B cell (primary cell): ENCODE data around the gene TSPAN5. TPM values are rescaled to one million over a fixed set of nuclear protein-coding genes. Genes with fewer than 3 reads are reported as not detected.

ENCODE experiments used
- ATAC-seq: fragments of 200-7000 bp; cut with Tn5 transposase; one replicate; pipeline ENCODE4 v1.10.0; 2021; ENCODE audit warnings: low read depth, mild to moderate bottlenecking, moderate number of reproducible peaks, moderate library complexity
- CTCF ChIA-PET: fragments of 350-600 bp; sonication (Branson Sonifier 250); formaldehyde crosslinking; loops from one replicate; lab custom pipeline; 2021; ENCODE audit warnings: antibody characterized with exemption, inconsistent platforms; lab: Charles Lee
- POLR2A ChIA-PET: fragments of 350-600 bp; sonication (Branson Sonifier 250); formaldehyde crosslinking; loops from one replicate; lab custom pipeline; 2021; ENCODE audit warnings: antibody characterized with exemption; lab: Charles Lee
- DNase-seq: peaks from one replicate; pipeline ENCODE4 v3.0.0; 2013
- H2AFZ ChIP-seq: 2 replicates; pipeline ENCODE4 v1.6.1; 2012; ENCODE audit warnings: mild to moderate bottlenecking, low read depth, low read length; ENCODE audit not compliant: insufficient read depth, poor library complexity, severe bottlenecking
- H3K27ac ChIP-seq, 2 donors: 1 replicate in 1 of 2; 2 replicates in 1 of 2; pipeline ENCODE4 v1.5.1; 2012 to 2013; ENCODE audit warnings: low read length in 2 of 2, mild to moderate bottlenecking in 2 of 2, moderate library complexity in 1 of 2
- H3K27me3 ChIP-seq, 4 experiments: fragments of 200-600 bp in 1 of 4; sonication (generic) in 1 of 4; replicated peaks in 1 of 4; 1 replicate in 2 of 4; 2 replicates in 2 of 4; pipeline versions ENCODE4 v1.6.1 to v1.7.0; 2013 to 2016; ENCODE audit warnings: low read length in 3 of 4, mild to moderate bottlenecking in 2 of 4, mixed read lengths in 1 of 4, moderate library complexity in 1 of 4; ENCODE audit not compliant: insufficient read depth in 4 of 4, control insufficient read depth in 3 of 4; ENCODE audit errors: control extremely low read depth in 1 of 4
- H3K36me3 ChIP-seq, 2 experiments: replicated peaks in 1 of 2; 1 replicate in 1 of 2; 2 replicates in 1 of 2; pipeline versions ENCODE4 v1.6.1 to v1.7.1; 2013; ENCODE audit warnings: low read length in 1 of 2; ENCODE audit not compliant: insufficient read depth in 2 of 2, control insufficient read depth in 1 of 2; ENCODE audit errors: control extremely low read depth in 1 of 2, extremely low read depth in 1 of 2
- H3K4me1 ChIP-seq, 2 donors: fragments of 200-600 bp in 1 of 2; sonication (generic) in 1 of 2; 1 replicate in 1 of 2; 2 replicates in 1 of 2; pipeline versions ENCODE4 v1.5.1 to v1.6.1; 2013 to 2017; ENCODE audit warnings: low read length in 2 of 2; ENCODE audit not compliant: control insufficient read depth in 2 of 2, insufficient read depth in 2 of 2
- H3K4me2 ChIP-seq: replicated peaks from 2 replicates; pipeline ENCODE3; 2012; ENCODE audit warnings: mild to moderate bottlenecking, low read depth, low read length; ENCODE audit not compliant: poor library complexity, severe bottlenecking
- H3K4me3 ChIP-seq, 5 experiments: fragments of 200-600 bp in 1 of 5; sonication (generic) in 1 of 5; 1 replicate in 3 of 5; 2 replicates in 2 of 5; pipeline versions ENCODE4 v1.5.1 to v1.7.0; 2011 to 2016; ENCODE audit warnings: low read length in 4 of 5, mild to moderate bottlenecking in 4 of 5, low read depth in 2 of 5, control low read depth in 1 of 5, moderate library complexity in 1 of 5; ENCODE audit not compliant: insufficient read depth in 1 of 5; ENCODE audit errors: control extremely low read depth in 1 of 5, extremely low read depth in 1 of 5
- H3K79me2 ChIP-seq: fragments of 200-600 bp; sonication (generic); one replicate; pipeline ENCODE4 v1.6.0; 2016; ENCODE audit warnings: low read length; ENCODE audit not compliant: control insufficient read depth, insufficient read depth
- H3K9ac ChIP-seq: fragments of 200-600 bp; sonication (generic); 2 replicates; pipeline ENCODE4 v1.6.1; 2017; ENCODE audit warnings: mild to moderate bottlenecking, low read length, moderate library complexity
- H3K9me3 ChIP-seq, 3 donors: one replicate each; pipeline versions ENCODE4 v1.6.1 to v1.7.1; 2013; ENCODE audit warnings: low read length in 2 of 3; ENCODE audit not compliant: control insufficient read depth in 2 of 3, insufficient read depth in 1 of 3; ENCODE audit errors: control extremely low read depth in 1 of 3
- H4K20me1 ChIP-seq: 2 replicates; pipeline ENCODE4 v1.6.0; 2012; ENCODE audit warnings: mild to moderate bottlenecking, low read length; ENCODE audit not compliant: insufficient read depth, control insufficient read depth, poor library complexity, severe bottlenecking
- H3K27ac Mint-ChIP-seq: one replicate; pipeline ENCODE4 v1.8.0; 2021; ENCODE audit warnings: mixed read lengths
- H3K27me3 Mint-ChIP-seq: one replicate; pipeline ENCODE4 v1.8.0; 2021; ENCODE audit warnings: mixed read lengths
- H3K4me1 Mint-ChIP-seq: one replicate; pipeline ENCODE4 v1.8.0; 2021; ENCODE audit warnings: mixed read lengths
- H3K4me3 Mint-ChIP-seq: one replicate; pipeline ENCODE4 v1.8.0; 2021; ENCODE audit warnings: mixed read lengths
- H3K9me3 Mint-ChIP-seq: one replicate; pipeline ENCODE4 v1.8.0; 2022; ENCODE audit warnings: mixed read lengths; ENCODE audit not compliant: insufficient read depth
- CTCF ChIP-seq: fragments of 200-600 bp; IDR thresholded peaks from one replicate; pipeline ENCODE4 v1.8.0; 2022; ENCODE audit warnings: antibody characterized with exemption, mild to moderate bottlenecking
- EZH2 ChIP-seq: IDR thresholded peaks from 2 replicates; pipeline ENCODE4 v1.6.1; 2012; ENCODE audit warnings: borderline replicate concordance, low read depth, mild to moderate bottlenecking, moderate library complexity, low read length; ENCODE audit not compliant: insufficient read depth, poor library complexity, severe bottlenecking
- WGBS: methylation state at CpG from one replicate; pipeline ENCODE4 v1.1.5; 2013; ENCODE audit warnings: missing lambda C conversion rate; ENCODE audit not compliant: insufficient coverage; 5-methylcytosine and 5-hydroxymethylcytosine counted together
- intact Hi-C: fragments of 100-400 bp; cut with micrococcal nuclease; formaldehyde crosslinking; loops from one replicate; pipeline ENCODE4 v1.10.0; 2022
- polyA plus RNA-seq: library from polyadenylated mRNA; depleted of rRNA; stranded (reverse); fragments of >200 nt; gene quantifications from 2 replicates; pipeline ENCODE4 v1.2.3, GENCODE V29; 2012
- total RNA-seq, 2 donors: library from RNA; stranded (reverse); fragments of 120-200 nt in 1 of 2; gene quantifications; 1 replicate in 1 of 2; 2 replicates in 1 of 2; pipeline versions ENCODE4 v1.2.3 to v1.2.4, GENCODE V29; 2013 to 2022

TSPAN5 gene
- total and polyA plus RNA-seq, 2 donors (not counting 1 experiment from before 2014, with no cell fraction given) = 2.6 to 5.3 TPM

DNA sequence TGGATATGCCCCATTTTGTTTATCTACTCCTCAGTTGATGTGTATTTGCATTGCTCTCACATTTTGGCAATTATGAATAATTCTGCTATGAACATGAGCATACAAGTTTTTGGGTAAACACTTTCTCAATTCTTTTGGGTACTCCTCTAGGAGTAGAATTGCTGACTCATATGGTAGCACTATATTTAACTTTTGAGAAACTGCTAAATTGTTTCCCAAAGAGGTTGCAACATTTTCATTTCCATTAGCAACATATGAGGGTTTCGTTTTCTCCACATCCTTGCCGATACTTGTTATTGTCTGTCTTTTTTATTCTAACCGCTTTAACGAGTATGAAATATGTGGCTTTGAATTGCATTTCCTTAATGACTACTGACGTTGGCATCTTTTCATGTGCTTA, 185.4 kb downstream of the TSPAN5 start:
- ChIA-PET POLR2A (no interaction called here), CTCF (no interaction called here)
- Histone ChIP-seq H3K4me2 (no peak overlapping the region), H3K27me3 (peaks cover 0 to 3% (median 0%) of the 10 kb centered on the region in 4 experiments), H3K36me3 (peaks cover 0 to 6% of the 10 kb centered on the region in 2 experiments), H3K27ac (no peak overlapping the region), H3K4me1 (peaks cover 0 to under 1% of the 10 kb centered on the region in 2 donors), H3K9ac (no peak overlapping the region), H3K9me3 (no peaks in the 10 kb centered on the region), H3K4me3 (no peak overlapping the region), H2AFZ (no peak overlapping the region), H4K20me1 (no peaks in the 10 kb centered on the region), H3K79me2 (no peaks in the 10 kb centered on the region)
- no peak overlapping the region for H3K27ac Mint-ChIP-seq
- no peak overlapping the region for H3K4me3 Mint-ChIP-seq
- whole genome bisulfite sequencing = no CpG with 5 or more reads among the region's 5 CpGs
- DNase-seq (no peak), ATAC-seq (no peak)
- H3K27me3 Mint-ChIP-seq = no peaks in the 10 kb centered on the region
- no peaks in the 10 kb centered on the region for H3K9me3 Mint-ChIP-seq
- intact Hi-C loops = no loop called here
- TF ChIP-seq EZH2 = no peak
- no peak for TF ChIP-seq CTCF
- H3K4me1 Mint-ChIP-seq = peaks cover 3% of the 10 kb centered on the region

GRCh38 chr4:98470831-98471230, 187.6 kb downstream of the TSPAN5 start:
- Histone ChIP-seq H3K27me3 (peaks cover 0 to 3% (median 0%) of the 10 kb centered on the region in 4 experiments), H3K27ac (no peak overlapping the region), H3K9ac (no peak overlapping the region), H3K79me2 (no peaks in the 10 kb centered on the region), H3K36me3 (peaks cover 0 to 3% of the 10 kb centered on the region in 2 experiments), H3K4me2 (no peak overlapping the region), H2AFZ (no peak overlapping the region), H3K9me3 (no peaks in the 10 kb centered on the region), H3K4me3 (no peak overlapping the region), H3K4me1 (peaks cover 6 to 7% of the 10 kb centered on the region in 2 donors), H4K20me1 (no peaks in the 10 kb centered on the region)
- TF ChIP-seq CTCF = no peak
- TF ChIP-seq EZH2 = no peak
- ChIA-PET CTCF (interaction anchor here (0.5 to 1.0 kb wide), 3 partner anchors 95 to 458 kb away, joined by 3 to 4 read pairs (median 4); partner anchors contain the start of gene EIF4E), POLR2A (no interaction called here)
- H3K27me3 Mint-ChIP-seq = peaks cover 4% of the 10 kb centered on the region
- intact Hi-C loops = no loop called here
- peaks cover 8% of the 10 kb centered on the region for H3K4me1 Mint-ChIP-seq
- no peak for DNase-seq
- H3K27ac Mint-ChIP-seq = no peak overlapping the region
- ATAC-seq = no peak
- H3K4me3 Mint-ChIP-seq = no peak overlapping the region
- no peaks in the 10 kb centered on the region for H3K9me3 Mint-ChIP-seq
- WGBS = 77% methylated on average over 6 of the region's 7 CpGs
